SK-N-SH (cell line): ENCODE measurements around the gene PPP6C. TPM values are rescaled to one million over a fixed set of nuclear protein-coding genes. Genes with fewer than 3 reads are reported as not detected.
A peak's percentile ranks its signal among the peaks of the same experiment; 100 is the strongest.
"Not testable (repeated sequence)": the region's sequence is repeated elsewhere in the genome, so short reads cannot be mapped to it uniquely, and the experiment has no call there.

ENCODE experiments used
- CTCF ChIA-PET: fragments of 300-600, 350-600 bp; formaldehyde crosslinking; extraction: SDS; loops from one replicate; lab custom pipeline; 2021; lab: Yijun Ruan, JAX
- POLR2A ChIA-PET: fragments of 350-600 bp; sonication (Branson Sonifier 250); formaldehyde crosslinking; extraction: SDS; loops from one replicate; lab custom pipeline; 2020; ENCODE audit warnings: antibody characterized with exemption, inconsistent platforms; lab: Yijun Ruan, JAX
- DNase-seq: peaks from one replicate; pipeline ENCODE4 v3.0.0; 2012
- H2AFZ ChIP-seq: fragments of 200-600 bp; sonication (generic); 2 replicates; pipeline ENCODE4 v1.8.1; 2016; ENCODE audit warnings: antibody characterized with exemption, mild to moderate bottlenecking, low read depth
- H3F3A ChIP-seq: fragments of 200-600 bp; sonication (generic); replicated peaks from 2 replicates; pipeline ENCODE3; 2016; ENCODE audit warnings: antibody characterized with exemption, mild to moderate bottlenecking; ENCODE audit not compliant: insufficient read depth
- H3K27ac ChIP-seq, 2 experiments: fragments of 200-500 bp in 1 of 2; fragments of 200-600 bp in 1 of 2; sonication (Bioruptor generic) in 1 of 2; sonication (generic), shearing (Covaris generic) in 1 of 2; 2 replicates each; pipeline versions ENCODE4 v1.5.1 to v1.6.1; 2014 to 2016; ENCODE audit warnings: low read depth in 2 of 2, inconsistent platforms in 1 of 2, low read length in 1 of 2, mild to moderate bottlenecking in 1 of 2, mixed read lengths in 1 of 2
- H3K27me3 ChIP-seq: fragments of 200-600 bp; sonication (generic), shearing (Covaris generic); 2 replicates; pipeline ENCODE4 v1.6.1; 2016; ENCODE audit warnings: mixed run types; ENCODE audit not compliant: insufficient read depth
- H3K36me3 ChIP-seq, 2 experiments: fragments of 200-500 bp in 1 of 2; fragments of 200-600 bp in 1 of 2; sonication (Bioruptor generic) in 1 of 2; sonication (generic) in 1 of 2; replicated peaks in 1 of 2; 2 replicates each; pipeline versions ENCODE3 to v1.5.1; 2014 to 2016; ENCODE audit warnings: low read length in 1 of 2, mild to moderate bottlenecking in 1 of 2; ENCODE audit not compliant: insufficient read depth in 2 of 2, control insufficient read depth in 1 of 2
- H3K4me1 ChIP-seq, 2 experiments: fragments of 200-500 bp in 1 of 2; fragments of 200-600 bp in 1 of 2; sonication (Bioruptor generic) in 1 of 2; sonication (generic), shearing (Covaris generic) in 1 of 2; 2 replicates each; pipeline versions ENCODE4 v1.5.1 to v1.6.1; 2014 to 2016; ENCODE audit warnings: low read depth in 1 of 2, low read length in 1 of 2, mixed run types in 1 of 2; ENCODE audit not compliant: insufficient read depth in 2 of 2, control insufficient read depth in 1 of 2
- H3K4me2 ChIP-seq: fragments of 200-600 bp; sonication (generic), shearing (Covaris generic); 2 replicates; pipeline ENCODE4 v1.6.1; 2017; ENCODE audit warnings: mixed run types
- H3K4me3 ChIP-seq, 2 experiments: fragments of 200-500 bp in 1 of 2; fragments of 200-600 bp in 1 of 2; sonication (Bioruptor generic) in 1 of 2; sonication (generic), shearing (Covaris generic) in 1 of 2; 2 replicates each; pipeline versions ENCODE4 v1.5.1 to v1.8.1; 2014 to 2016; ENCODE audit warnings: low read depth in 2 of 2, inconsistent platforms in 1 of 2, low read length in 1 of 2, mild to moderate bottlenecking in 1 of 2, mixed read lengths in 1 of 2, moderate library complexity in 1 of 2
- H3K79me2 ChIP-seq: fragments of 200-600 bp; sonication (generic); 2 replicates; pipeline ENCODE4 v1.8.1; 2017; ENCODE audit warnings: mild to moderate bottlenecking; ENCODE audit not compliant: insufficient read depth
- H3K9ac ChIP-seq: fragments of 200-600 bp; sonication (generic); 2 replicates; pipeline ENCODE4 v1.6.1; 2017; ENCODE audit warnings: mixed run types
- H3K9me2 ChIP-seq: fragments of 200-600 bp; sonication (generic); 2 replicates; pipeline ENCODE4 v1.6.1; 2017; ENCODE audit warnings: mixed run types
- H3K9me3 ChIP-seq: fragments of 200-600 bp; sonication (generic); 2 replicates; pipeline ENCODE4 v1.6.1; 2017; ENCODE audit warnings: mixed run types, mild to moderate bottlenecking, moderate library complexity
- H4K20me1 ChIP-seq: fragments of 200-600 bp; sonication (generic); 2 replicates; pipeline ENCODE4 v1.6.1; 2017; ENCODE audit warnings: mild to moderate bottlenecking, mixed run types; ENCODE audit not compliant: insufficient read depth
- GATA2 ChIP-seq: sonication (generic); formaldehyde crosslinking; IDR thresholded peaks from 2 replicates; pipeline ENCODE4 v1.5.0; 2020; ENCODE audit warnings: mild to moderate bottlenecking, missing genetic modification reagents
- MXI1 ChIP-seq: IDR thresholded peaks from 2 replicates; pipeline ENCODE4 v1.6.1; 2012; ENCODE audit warnings: mild to moderate bottlenecking, low read depth, low read length, improper control_type of control experiment
- NFIC ChIP-seq: IDR thresholded peaks from 2 replicates; pipeline ENCODE4 v1.4.0; 2012; ENCODE audit warnings: borderline replicate concordance
- PBX3 ChIP-seq: IDR thresholded peaks from 2 replicates; pipeline ENCODE4; 2012
- RAD21 ChIP-seq: IDR thresholded peaks from 2 replicates; pipeline ENCODE4 v1.6.1; 2012; ENCODE audit warnings: mild to moderate bottlenecking, low read length
- SIN3A ChIP-seq: IDR thresholded peaks from 2 replicates; pipeline ENCODE4 v1.6.1; 2012; ENCODE audit warnings: low read depth, mild to moderate bottlenecking, low read length, moderate library complexity, borderline replicate concordance
- TCF12 ChIP-seq: IDR thresholded peaks from 2 replicates; pipeline ENCODE4 v1.4.0; 2012
- YY1 ChIP-seq: IDR thresholded peaks from 2 replicates; pipeline ENCODE4 v1.4.0; 2012; ENCODE audit warnings: low read depth, mild to moderate bottlenecking
- WGBS: methylation state at CpG from one replicate; pipeline ENCODE4 v1.1.6; 2017; ENCODE audit warnings: low lambda C conversion rate; 5-methylcytosine and 5-hydroxymethylcytosine counted together
- polyA plus RNA-seq, 3 experiments: library from polyadenylated mRNA; depleted of rRNA; stranded (reverse); fragments of >200 nt; gene quantifications; 2 replicates each; pipeline ENCODE4 v1.2.3, GENCODE V29; 2012
- TF ChIP-seq, protein P1 (sequence below): IDR thresholded peaks from 2 replicates; pipeline ENCODE4 v1.4.0; 2012; ENCODE audit warnings: low read depth
- TF ChIP-seq, protein P2 (sequence below): fragments of 200-600 bp; sonication (generic); IDR thresholded peaks from 2 replicates; pipeline ENCODE4 v1.6.1; 2017; ENCODE audit warnings: antibody characterized with exemption, mild to moderate bottlenecking, moderate library complexity

PPP6C gene
- polyA plus RNA-seq, 1 of the 3 experiments (the other 2 are of a cell fraction), result 14.8 TPM

- CTCF ChIA-PET, result interaction anchor here (0.6 kb wide), 1 partner anchor 24 kb away, joined by 3 read pairs; no protein-coding TSS in a partner anchor
Observed at GRCh38 chr9:125119643-125120286, 69.8 kb downstream of the PPP6C start.

GRCh38 chr9:125118696-125119095 lies 70.9 kb downstream of the PPP6C start:
- H3K4me3 ChIP-seq, DNase-seq, CTCF ChIA-PET, H3K9me3 ChIP-seq, H4K20me1 ChIP-seq, H3K27ac ChIP-seq, H2AFZ ChIP-seq, H3K9me2 ChIP-seq, H3K9ac ChIP-seq, H3K27me3 ChIP-seq, POLR2A ChIA-PET, H3K36me3 ChIP-seq, H3K79me2 ChIP-seq, H3F3A ChIP-seq, H3K4me2 ChIP-seq: not testable (repeated sequence)
- H3K4me1 ChIP-seq, result peaks cover 5 to 18% of the 10 kb centered on the region in 2 experiments; a peak in 2 of 4 replicates
- 69% methylated on average over 2 of the region's 2 CpGs for WGBS

More at GRCh38 chr9:125119643-125120286, 69.8 kb downstream of the PPP6C start:
- no peaks in the 10 kb centered on the region for H3K27me3 ChIP-seq
- TF ChIP-seq, protein P1, sequence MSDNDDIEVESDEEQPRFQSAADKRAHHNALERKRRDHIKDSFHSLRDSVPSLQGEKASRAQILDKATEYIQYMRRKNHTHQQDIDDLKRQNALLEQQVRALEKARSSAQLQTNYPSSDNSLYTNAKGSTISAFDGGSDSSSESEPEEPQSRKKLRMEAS, result peak; percentile 46; the same call in 1 of the 2 replicates
- TF ChIP-seq, protein P2, sequence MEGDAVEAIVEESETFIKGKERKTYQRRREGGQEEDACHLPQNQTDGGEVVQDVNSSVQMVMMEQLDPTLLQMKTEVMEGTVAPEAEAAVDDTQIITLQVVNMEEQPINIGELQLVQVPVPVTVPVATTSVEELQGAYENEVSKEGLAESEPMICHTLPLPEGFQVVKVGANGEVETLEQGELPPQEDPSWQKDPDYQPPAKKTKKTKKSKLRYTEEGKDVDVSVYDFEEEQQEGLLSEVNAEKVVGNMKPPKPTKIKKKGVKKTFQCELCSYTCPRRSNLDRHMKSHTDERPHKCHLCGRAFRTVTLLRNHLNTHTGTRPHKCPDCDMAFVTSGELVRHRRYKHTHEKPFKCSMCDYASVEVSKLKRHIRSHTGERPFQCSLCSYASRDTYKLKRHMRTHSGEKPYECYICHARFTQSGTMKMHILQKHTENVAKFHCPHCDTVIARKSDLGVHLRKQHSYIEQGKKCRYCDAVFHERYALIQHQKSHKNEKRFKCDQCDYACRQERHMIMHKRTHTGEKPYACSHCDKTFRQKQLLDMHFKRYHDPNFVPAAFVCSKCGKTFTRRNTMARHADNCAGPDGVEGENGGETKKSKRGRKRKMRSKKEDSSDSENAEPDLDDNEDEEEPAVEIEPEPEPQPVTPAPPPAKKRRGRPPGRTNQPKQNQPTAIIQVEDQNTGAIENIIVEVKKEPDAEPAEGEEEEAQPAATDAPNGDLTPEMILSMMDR, result peak; percentile 41
- TF ChIP-seq RAD21 (peak; percentile 30), PBX3 (peak; percentile 47; the same call in 1 of the 2 replicates), MXI1 (peak; percentile 82), TCF12 (peak; percentile 73), NFIC (no peak), SIN3A (0 out of 2 replicates have a peak, but pooled peaks have one; percentile 63), GATA2 (CRISPR knock-in tag) (peak; percentile 81), YY1 (no peak)
- TF ChIP-seq, all 33 proteins: peak for 8
- no peaks in the 10 kb centered on the region for H3K36me3 ChIP-seq
- no peak overlapping the region for H2AFZ ChIP-seq
- 61% methylated on average over 4 of the region's 4 CpGs for WGBS
- DNase-seq, result peak; percentile 64
- H3K4me2 ChIP-seq, result peak overlapping the region; percentile 57
- H3K9me3 ChIP-seq, result no peaks in the 10 kb centered on the region
- H3K4me3 ChIP-seq, result no peak overlapping the region
- peaks cover 5 to 18% of the 10 kb centered on the region in 2 experiments; a peak in 2 of 4 replicates for H3K4me1 ChIP-seq
- peak overlapping the region in 1 of 2 experiments; percentile 41; a peak in 1 of 4 replicates for H3K27ac ChIP-seq
- H3K9me2 ChIP-seq, result no peaks in the 10 kb centered on the region
- no peak overlapping the region for H3K9ac ChIP-seq
- H3K79me2 ChIP-seq, result peaks cover 4% of the 10 kb centered on the region; the same call in 1 of the 2 replicates
- H4K20me1 ChIP-seq, result no peaks in the 10 kb centered on the region
- POLR2A ChIA-PET, result no interaction called here
- H3F3A ChIP-seq, result peaks cover 10% of the 10 kb centered on the region

GRCh38 chr9:125114503-125114902 lies 75.1 kb downstream of the PPP6C start:
- H3K9me2 ChIP-seq, H3K79me2 ChIP-seq, POLR2A ChIA-PET, H3F3A ChIP-seq, H4K20me1 ChIP-seq, H3K9ac ChIP-seq, H3K27me3 ChIP-seq, H3K4me1 ChIP-seq, H3K27ac ChIP-seq, H3K4me3 ChIP-seq, H3K4me2 ChIP-seq, H2AFZ ChIP-seq, H3K36me3 ChIP-seq, DNase-seq: not testable (repeated sequence)
- 91% methylated on average over 4 of the region's 4 CpGs for WGBS
- H3K9me3 ChIP-seq, result peaks cover 10% of the 10 kb centered on the region
- CTCF ChIA-PET, result interaction anchor here (0.9 to 1.7 kb wide), 2 partner anchors 29 to 262 kb away, joined by 3 to 6 read pairs; partner anchors contain the start of gene SCAI
